Neural progenitor cell (in vitro differentiated cells): ENCODE measurements around the gene GLRX3. TPM values are rescaled to one million over a fixed set of nuclear protein-coding genes. Genes with fewer than 3 reads are reported as not detected.

ENCODE experiments used
- DNase-seq: peaks from one replicate; pipeline ENCODE4 v3.0.0-alpha.2; 2016; ENCODE audit warnings: low spot score
- H2AFZ ChIP-seq: fragments of 200-600 bp; sonication (generic); replicated peaks from 2 replicates; pipeline ENCODE4 v1.6.1; 2016; ENCODE audit warnings: antibody characterized with exemption
- H3F3A ChIP-seq: fragments of 200-600 bp; sonication (generic); 2 replicates; pipeline ENCODE4 v1.6.1; 2016; ENCODE audit warnings: antibody characterized with exemption, low read depth
- H3K27ac ChIP-seq: fragments of 200-600 bp; sonication (generic); 2 replicates; pipeline ENCODE4 v1.5.1; 2016; ENCODE audit warnings: mild to moderate bottlenecking
- H3K27me3 ChIP-seq: fragments of 200-600 bp; sonication (generic); 2 replicates; pipeline ENCODE4 v1.6.1; 2016; ENCODE audit warnings: mild to moderate bottlenecking, moderate library complexity
- H3K36me3 ChIP-seq: fragments of 200-600 bp; sonication (generic); 2 replicates; pipeline ENCODE4 v1.5.1; 2016
- H3K4me1 ChIP-seq: fragments of 200-600 bp; sonication (generic); 2 replicates; pipeline ENCODE4 v1.6.1; 2016; ENCODE audit warnings: mixed run types
- H3K4me2 ChIP-seq: fragments of 200-600 bp; sonication (generic); 2 replicates; pipeline ENCODE4 v1.6.1; 2016
- H3K4me3 ChIP-seq: fragments of 200-600 bp; sonication (generic); 2 replicates; pipeline ENCODE4 v1.5.1; 2016
- H3K79me2 ChIP-seq: fragments of 200-600 bp; sonication (generic); 2 replicates; pipeline ENCODE4 v1.6.1; 2016; ENCODE audit warnings: low read depth
- H3K9ac ChIP-seq: fragments of 200-600 bp; sonication (generic); 2 replicates; pipeline ENCODE4 v1.6.1; 2016
- H3K9me3 ChIP-seq: fragments of 200-600 bp; sonication (generic); 2 replicates; pipeline ENCODE4 v1.5.1; 2016; ENCODE audit warnings: low read depth
- H4K20me1 ChIP-seq: fragments of 200-600 bp; sonication (generic); 2 replicates; pipeline ENCODE4 v1.6.1; 2016; ENCODE audit warnings: low read depth
- H3K27ac Mint-ChIP-seq: 3 replicates; pipeline ENCODE4 v1.8.0; 2021; ENCODE audit warnings: mixed read lengths
- H3K27me3 Mint-ChIP-seq: 2 replicates; pipeline ENCODE4 v1.8.0; 2022; ENCODE audit warnings: low read depth, mild to moderate bottlenecking, inconsistent platforms, moderate library complexity, mixed read lengths; ENCODE audit not compliant: insufficient read depth
- H3K36me3 Mint-ChIP-seq: 3 replicates; pipeline ENCODE4 v1.8.0; 2021; ENCODE audit warnings: mixed read lengths
- H3K4me1 Mint-ChIP-seq: 3 replicates; pipeline ENCODE4 v1.8.0; 2021; ENCODE audit warnings: mixed read lengths
- H3K4me3 Mint-ChIP-seq: 3 replicates; pipeline ENCODE4 v1.8.0; 2021; ENCODE audit warnings: mild to moderate bottlenecking, moderate library complexity, mixed read lengths
- H3K9me3 Mint-ChIP-seq: 3 replicates; pipeline ENCODE4 v1.8.0; 2020; ENCODE audit warnings: mixed read lengths
- CTCF ChIP-seq: fragments of 200-600 bp; sonication (generic); IDR thresholded peaks from 2 replicates; pipeline ENCODE4 v1.5.1; 2017; ENCODE audit warnings: antibody characterized with exemption, mild to moderate bottlenecking
- EZH2 ChIP-seq: fragments of 200-600 bp; sonication (generic); IDR thresholded peaks from 2 replicates; pipeline ENCODE4 v1.6.1; 2017; ENCODE audit warnings: antibody characterized with exemption, mild to moderate bottlenecking, moderate library complexity
- EZH2phosphoT487 ChIP-seq: fragments of 200-600 bp; sonication (generic); IDR thresholded peaks from 2 replicates; pipeline ENCODE4 v1.6.1; 2017; ENCODE audit warnings: antibody characterized with exemption
- total RNA-seq: library from RNA; depleted of rRNA; stranded (reverse); fragments of >200 nt; gene quantifications from 2 replicates; pipeline ENCODE4 v1.2.3, GENCODE V29; 2015; ENCODE audit warnings: low replicate concordance

Gene GLRX3
- total RNA-seq, 1 donor from 2014 or later: 182 TPM

- Histone ChIP-seq H3K27ac (no peak overlapping the region), H3K4me1 (no peaks in the 10 kb centered on the region), H3K4me3 (no peak overlapping the region), H2AFZ (no peak overlapping the region), H3K79me2 (peaks cover 99% of the 10 kb centered on the region), H3K4me2 (no peak overlapping the region), H3K9me3 (no peaks in the 10 kb centered on the region), H3K27me3 (no peaks in the 10 kb centered on the region), H3F3A (no peaks in the 10 kb centered on the region), H3K36me3 (no peaks in the 10 kb centered on the region), H4K20me1 (peaks cover 43% of the 10 kb centered on the region), H3K9ac (no peak overlapping the region)
- Mint-ChIP-seq H3K4me3 (no peak overlapping the region), H3K4me1 (peaks cover 10% of the 10 kb centered on the region), H3K27ac (no peak overlapping the region), H3K27me3 (no peaks in the 10 kb centered on the region), H3K36me3 (peaks cover 40% of the 10 kb centered on the region), H3K9me3 (peaks cover 5% of the 10 kb centered on the region)
- DNase-seq: no peak
- no peak for TF ChIP-seq CTCF
Measured at GRCh38 chr10:130146042-130146441, 9.9 kb downstream of the GLRX3 start.

GRCh38 chr10:130159192-130159794 lies 23.1 kb downstream of the GLRX3 start:
- no peaks in the 10 kb centered on the region for H3K4me1 Mint-ChIP-seq
- Histone ChIP-seq H3K9me3 (no peaks in the 10 kb centered on the region), H3K9ac (no peak overlapping the region), H4K20me1 (peaks cover 29% of the 10 kb centered on the region), H3K4me1 (no peaks in the 10 kb centered on the region), H3K36me3 (no peaks in the 10 kb centered on the region), H3F3A (no peaks in the 10 kb centered on the region), H3K79me2 (peaks cover 51% of the 10 kb centered on the region), H3K27ac (no peak overlapping the region), H3K4me2 (no peak overlapping the region), H2AFZ (no peak overlapping the region), H3K4me3 (no peak overlapping the region), H3K27me3 (no peaks in the 10 kb centered on the region)
- peaks cover 9% of the 10 kb centered on the region for H3K9me3 Mint-ChIP-seq
- H3K27ac Mint-ChIP-seq: no peak overlapping the region
- TF ChIP-seq EZH2phosphoT487 (no peak), CTCF (no peak), EZH2 (no peak)
- DNase-seq: no peak
- peaks cover 38% of the 10 kb centered on the region for H3K36me3 Mint-ChIP-seq
- peaks cover 2% of the 10 kb centered on the region for H3K27me3 Mint-ChIP-seq
- H3K4me3 Mint-ChIP-seq: no peak overlapping the region

- no peaks in the 10 kb centered on the region for H3K4me1 Mint-ChIP-seq
- Histone ChIP-seq H3K9ac (no peak overlapping the region), H3K27me3 (no peaks in the 10 kb centered on the region), H3K9me3 (no peaks in the 10 kb centered on the region), H3K27ac (no peak overlapping the region), H4K20me1 (peaks cover 29% of the 10 kb centered on the region), H3K36me3 (no peaks in the 10 kb centered on the region), H3K4me2 (no peak overlapping the region), H3F3A (no peaks in the 10 kb centered on the region), H3K4me1 (no peaks in the 10 kb centered on the region), H3K79me2 (peaks cover 37% of the 10 kb centered on the region), H2AFZ (no peak overlapping the region), H3K4me3 (no peak overlapping the region)
- H3K9me3 Mint-ChIP-seq: no peaks in the 10 kb centered on the region
- DNase-seq: no peak
- peaks cover 25% of the 10 kb centered on the region for H3K36me3 Mint-ChIP-seq
- peaks cover under 1% of the 10 kb centered on the region for H3K27me3 Mint-ChIP-seq
- TF ChIP-seq EZH2 (no peak), CTCF (peak; percentile 26)
- H3K4me3 Mint-ChIP-seq: no peak overlapping the region
- H3K27ac Mint-ChIP-seq: no peak overlapping the region
Measured at GRCh38 chr10:130160775-130161174, 24.6 kb downstream of the GLRX3 start.
